HG03457 (cell line): ENCODE measurements around the gene CES1.
"Not testable (repeated sequence)": the region's sequence is repeated elsewhere in the genome, so short reads cannot be mapped to it uniquely, and the experiment has no call there.

Experiments used
- ATAC-seq: cut with Tn5 transposase; IDR thresholded peaks from one replicate; pipeline ENCODE4 v1.9.1; 2021; ENCODE audit warnings: moderate number of reproducible peaks; ENCODE audit not compliant: unreplicated experiment

The CES1 gene

GRCh38 chr16:55832773-55833691 is at the start of gene CES1:
Gene CES1 (minus strand): TSS chr16:55833096. CDS start chr16:55833055, 41 bp downstream.
- no peak for ATAC-seq

- no peak for ATAC-seq
Observed at GRCh38 chr16:55876854-55877253, 44.0 kb upstream of the CES1 start.

- ATAC-seq: no peak
Observed at GRCh38 chr16:55875273-55875672, 42.4 kb upstream of the CES1 start, which contains the start of gene CES5A. Gene CES5A (minus strand): TSS chr16:55875373. CDS start chr16:55875221, 152 bp downstream.

GRCh38 chr16:55873122-55873521 is 40.2 kb upstream of the CES1 start:
- no peak for ATAC-seq

GRCh38 chr16:55872130-55872529 is 39.2 kb upstream of the CES1 start:
- no peak for ATAC-seq

- ATAC-seq: no peak
Observed at GRCh38 chr16:55871411-55872038, 38.6 kb upstream of the CES1 start.

- ATAC-seq: no peak
Observed at GRCh38 chr16:55868980-55869379, 36.1 kb upstream of the CES1 start.

- ATAC-seq: no peak
Observed at GRCh38 chr16:55868137-55868536, 35.2 kb upstream of the CES1 start.

GRCh38 chr16:55861288-55861687 is 28.4 kb upstream of the CES1 start:
- no peak for ATAC-seq

GRCh38 chr16:55857650-55858049 is 24.8 kb upstream of the CES1 start:
- not testable (repeated sequence) for ATAC-seq

GRCh38 chr16:55856950-55857349 is 24.1 kb upstream of the CES1 start:
- no peak for ATAC-seq

- no peak for ATAC-seq
Observed at GRCh38 chr16:55853114-55853513, 20.2 kb upstream of the CES1 start.

- no peak for ATAC-seq
Observed at GRCh38 chr16:55849536-55849935, 16.6 kb upstream of the CES1 start.

- ATAC-seq: no peak
Observed at GRCh38 chr16:55846598-55847346, 13.9 kb upstream of the CES1 start.

- ATAC-seq: no peak
Observed at GRCh38 chr16:55843105-55843395, 10.2 kb upstream of the CES1 start.

- no peak for ATAC-seq
Observed at GRCh38 chr16:55842369-55843104, 9.6 kb upstream of the CES1 start.

- no peak for ATAC-seq
Observed at GRCh38 chr16:55839115-55839514, 6.2 kb upstream of the CES1 start.

GRCh38 chr16:55836158-55836611 is 3.3 kb upstream of the CES1 start:
- no peak for ATAC-seq

GRCh38 chr16:55835581-55835980 is 2.7 kb upstream of the CES1 start:
- no peak for ATAC-seq

GRCh38 chr16:55835173-55835572 is 2.3 kb upstream of the CES1 start:
- ATAC-seq: not testable (repeated sequence)

GRCh38 chr16:55834049-55834448 is 1.2 kb upstream of the CES1 start:
- peak; percentile 84 for ATAC-seq
